Stimulated activated CD4-positive, alpha-beta T cell treated with anti-CD3 and anti-CD28 coated beads, Interleukin-1b, Interleukin-23, amount 100 ng/mL, for 48 hours (primary cell): Measurements from ENCODE around the gene ZBTB8B.

Experiments used
- DNase-seq: peaks from one replicate; pipeline ENCODE4 v3.0.0-alpha.2; 2020

ZBTB8B gene

DNA sequence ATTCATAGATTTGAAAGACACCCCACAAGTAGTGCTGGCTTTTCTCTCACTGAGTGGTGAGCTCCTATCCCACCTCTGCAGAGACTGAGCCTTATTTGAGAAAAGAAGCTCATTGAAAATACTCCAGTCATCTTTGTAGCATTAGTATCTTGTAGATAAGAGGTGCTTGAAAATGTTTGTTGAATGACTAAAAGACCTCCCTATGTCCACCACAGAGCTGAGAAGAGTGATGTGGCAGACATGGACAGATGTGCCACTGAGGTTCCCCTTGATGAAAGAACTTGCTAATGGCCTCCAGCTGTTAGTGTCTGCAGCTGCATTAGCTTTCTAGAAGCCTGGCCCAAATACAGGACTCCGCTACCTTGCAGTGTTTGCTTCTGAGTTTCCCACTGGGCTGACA is 45.1 kb downstream of the ZBTB8B start:
- DNase-seq = no peak
